Measurements from ENCODE around the gene ZFP3.
"Not testable (repeated sequence)": the region's sequence is repeated elsewhere in the genome, so short reads cannot be mapped to it uniquely, and the experiment has no call there.

The ZFP3 gene

DNA sequence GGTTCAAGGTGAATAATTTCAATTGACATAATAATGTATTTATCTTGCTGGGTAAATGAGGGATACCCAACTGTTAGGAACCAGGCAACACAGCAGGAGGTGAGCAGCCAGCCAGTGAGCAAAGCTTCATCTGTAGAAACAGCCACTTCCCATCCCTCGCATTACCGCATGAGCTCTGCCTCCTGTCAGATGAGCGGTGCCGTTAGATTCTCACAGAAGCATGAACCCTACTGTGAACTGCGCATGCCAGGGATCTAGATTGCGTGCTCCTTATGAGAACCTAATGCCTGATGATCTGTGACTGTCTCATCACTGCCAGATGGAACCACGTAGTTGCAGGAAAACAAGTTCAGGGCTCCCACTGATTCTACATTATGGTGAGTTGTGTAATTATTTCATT, 46.6 kb downstream of the ZFP3 start:
- DNase-seq (ENCODE audit: low read depth in 2 of 2) = not testable (repeated sequence)

DNA sequence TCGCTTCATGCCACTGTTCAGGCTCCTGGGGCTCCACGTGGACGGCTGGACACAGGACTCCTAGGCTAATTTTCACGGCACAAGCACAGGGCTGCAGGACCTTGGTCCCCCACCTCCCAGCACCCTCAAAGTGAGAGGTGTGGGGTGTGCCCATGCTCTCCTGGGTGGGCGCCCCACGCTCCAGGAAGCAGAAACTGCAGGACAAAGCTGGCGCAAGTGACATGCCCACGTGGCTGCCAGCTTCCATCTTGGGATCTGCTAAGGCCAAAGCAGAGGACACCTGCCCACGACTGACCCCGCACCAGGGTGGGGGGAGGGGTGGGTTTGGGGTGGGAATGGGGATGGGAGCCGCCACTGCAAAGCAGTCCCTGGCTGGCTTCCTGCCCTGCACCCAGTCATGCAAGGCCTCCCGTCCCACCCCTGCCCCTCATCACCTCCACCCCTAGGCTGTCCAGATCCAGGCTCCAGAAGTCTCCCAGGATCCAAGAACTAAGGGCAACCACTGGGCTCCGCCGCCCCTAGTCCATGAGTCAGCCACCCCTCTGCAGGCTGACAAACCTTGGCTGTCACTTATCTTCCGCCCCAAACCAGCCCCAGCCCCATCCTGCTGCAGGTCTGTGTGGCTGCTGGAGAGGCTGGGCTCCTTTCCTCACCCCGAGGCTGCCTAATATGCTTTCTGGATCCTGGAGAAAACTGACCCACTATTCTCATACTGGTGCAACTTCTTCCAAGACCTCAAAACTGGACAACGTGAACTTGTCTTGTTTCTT, 48.6 kb downstream of the ZFP3 start:
- DNase-seq (ENCODE audit: low read depth in 2 of 2) = no peak

- no peak for DNase-seq (ENCODE audit: low read depth in 2 of 2)
These were observed 49.6 kb downstream of the ZFP3 start for GRCh38 chr17:5127910-5128309.

- DNase-seq (ENCODE audit: low read depth in 2 of 2) = not testable (repeated sequence)
These were observed 50.1 kb downstream of the ZFP3 start for GRCh38 chr17:5128387-5128786.

DNA sequence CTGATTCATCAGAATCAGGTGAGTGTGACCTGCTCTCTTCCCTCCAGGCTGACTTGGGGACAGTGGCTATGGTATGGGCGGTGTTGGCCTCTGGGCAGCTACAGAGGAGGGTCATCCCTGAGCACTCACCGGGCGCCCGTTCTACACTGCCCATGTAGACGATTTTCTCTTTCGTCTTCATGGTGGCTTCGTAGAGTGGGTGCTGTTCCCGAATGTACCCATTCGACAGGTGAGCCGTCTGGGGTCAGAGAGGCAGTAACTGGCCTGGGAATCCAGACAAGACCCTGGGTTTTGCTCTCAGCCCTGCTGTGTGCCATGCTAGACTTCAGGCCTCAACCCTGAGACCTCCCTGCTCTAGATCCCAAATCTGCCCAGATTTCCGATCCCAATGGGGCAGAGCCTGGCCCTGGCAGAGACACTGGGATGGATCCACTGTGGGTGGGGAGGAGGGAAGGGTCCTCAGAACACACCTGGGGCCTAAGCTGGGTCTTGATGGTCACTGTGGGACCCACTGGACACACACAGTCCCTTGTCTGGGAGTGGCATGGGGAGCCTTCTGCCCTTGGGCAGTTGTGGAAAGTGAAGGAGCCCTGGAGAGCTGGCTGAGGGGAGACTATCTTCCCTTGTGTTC, 50.8 kb downstream of the ZFP3 start:
- no peak for DNase-seq (ENCODE audit: low read depth in 2 of 2)

GRCh38 chr17:5129770-5130169, 51.5 kb downstream of the ZFP3 start:
- DNase-seq (ENCODE audit: low read depth in 2 of 2) = not testable (repeated sequence)

- DNase-seq (ENCODE audit: low read depth in 2 of 2) = not testable (repeated sequence)
These were observed 52.0 kb downstream of the ZFP3 start for GRCh38 chr17:5130261-5130660.

- not testable (repeated sequence) for DNase-seq (ENCODE audit: low read depth in 2 of 2)
These were observed 52.4 kb downstream of the ZFP3 start for GRCh38 chr17:5130687-5131086.

- no peak for DNase-seq (ENCODE audit: low read depth in 2 of 2)
These were observed 53.0 kb downstream of the ZFP3 start for GRCh38 chr17:5131146-5131715.

GRCh38 chr17:5131799-5132502, 53.7 kb downstream of the ZFP3 start:
- DNase-seq (ENCODE audit: low read depth in 2 of 2) = not testable (repeated sequence)

GRCh38 chr17:5132503-5133225, 54.4 kb downstream of the ZFP3 start:
- DNase-seq (ENCODE audit: low read depth in 2 of 2) = not testable (repeated sequence)

GRCh38 chr17:5133311-5133710, 55.0 kb downstream of the ZFP3 start:
- DNase-seq (ENCODE audit: low read depth in 2 of 2) = no peak

GRCh38 chr17:5133961-5134360, 55.7 kb downstream of the ZFP3 start:
- DNase-seq (ENCODE audit: low read depth in 2 of 2) = not testable (repeated sequence)

DNA sequence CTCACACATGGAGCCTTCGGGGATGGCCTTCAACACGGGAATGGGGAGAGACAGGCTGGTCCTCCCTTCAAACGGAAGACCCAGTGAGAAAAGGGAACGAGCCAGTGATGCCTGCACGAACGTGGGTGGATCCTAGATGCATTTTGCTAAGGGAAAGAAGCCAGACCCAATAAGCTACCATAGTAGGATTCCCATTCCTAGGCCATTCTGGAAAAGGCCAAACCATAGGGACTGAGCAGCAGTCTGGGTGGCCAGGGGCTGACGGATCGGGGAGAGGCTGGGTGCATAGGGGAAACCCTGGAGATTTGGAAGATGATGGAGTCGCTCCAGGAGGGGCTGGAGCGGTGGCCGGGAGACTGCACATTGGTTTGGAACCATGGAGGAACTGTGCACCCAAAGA, 56.3 kb downstream of the ZFP3 start:
- DNase-seq (ENCODE audit: low read depth in 2 of 2) = not testable (repeated sequence)

DNA sequence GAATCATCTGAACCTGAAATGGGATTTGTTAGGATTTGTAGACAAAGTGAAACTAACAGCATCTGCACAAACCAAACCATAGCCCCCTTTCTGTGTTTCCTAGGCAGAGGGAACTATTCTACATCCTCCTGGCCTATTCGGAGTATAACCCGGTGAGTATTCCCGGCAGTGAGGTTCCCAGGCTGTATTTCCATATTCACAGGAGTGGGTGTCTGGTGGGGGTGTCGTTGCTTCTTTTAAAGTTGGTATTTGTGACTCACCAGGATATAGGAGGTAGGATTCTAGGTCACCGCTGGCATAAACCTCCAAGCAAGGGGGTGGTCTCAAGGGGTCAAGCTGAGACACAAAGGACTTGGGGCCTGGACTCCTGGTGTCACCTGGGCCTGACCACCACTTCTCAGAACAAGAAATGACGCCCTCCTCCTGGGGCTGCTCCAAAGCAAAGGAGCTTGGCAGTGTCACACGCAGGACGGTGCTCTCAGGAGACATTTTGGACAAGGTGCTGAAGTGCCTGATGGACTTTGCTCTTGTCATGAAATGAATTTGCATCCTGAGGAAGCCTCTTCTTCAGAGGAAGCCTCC, 57.0 kb downstream of the ZFP3 start:
- not testable (repeated sequence) for DNase-seq (ENCODE audit: low read depth in 2 of 2)

DNA sequence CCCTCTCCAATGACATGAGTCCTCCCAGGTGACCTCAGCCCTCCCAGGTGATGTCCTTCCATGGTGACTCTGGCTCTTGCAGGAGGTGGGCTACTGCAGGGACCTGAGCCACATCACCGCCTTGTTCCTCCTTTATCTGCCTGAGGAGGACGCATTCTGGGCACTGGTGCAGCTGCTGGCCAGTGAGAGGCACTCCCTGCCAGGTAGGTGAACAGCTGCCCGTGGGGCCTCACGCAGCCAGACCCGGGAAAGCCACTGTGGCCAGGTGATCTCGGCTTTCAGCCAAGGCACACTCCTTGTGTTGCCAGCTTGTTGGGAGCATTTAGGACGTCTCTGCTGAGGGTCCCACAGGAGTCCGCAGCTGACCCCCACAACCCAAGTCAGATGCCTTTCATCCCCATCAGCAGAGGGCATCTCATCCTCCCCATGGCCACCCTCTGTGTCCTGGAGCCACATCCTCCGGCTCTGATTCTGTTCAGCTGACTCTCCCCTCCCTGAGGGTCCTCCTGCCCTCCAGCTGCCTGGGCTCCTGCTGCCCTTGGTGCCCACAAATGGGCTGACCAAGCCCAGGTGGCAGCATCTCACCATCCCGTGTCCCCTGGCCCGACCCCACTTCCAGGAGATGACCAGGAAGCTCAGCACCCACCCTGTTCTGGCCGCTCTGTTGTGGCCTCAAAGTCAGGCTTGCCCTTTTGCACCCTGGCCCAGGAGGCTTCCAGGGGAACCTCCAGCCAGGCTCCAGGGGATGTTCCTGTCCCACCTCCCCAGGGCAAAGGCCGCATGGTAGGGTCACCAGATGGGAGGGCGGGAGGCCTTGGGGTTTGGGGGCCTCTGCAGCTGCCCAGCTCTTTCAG, 57.7 kb downstream of the ZFP3 start:
- DNase-seq (ENCODE audit: low read depth in 2 of 2) = no peak

GRCh38 chr17:5136580-5137412, 58.5 kb downstream of the ZFP3 start:
- DNase-seq (ENCODE audit: low read depth in 2 of 2) = not testable (repeated sequence)

GRCh38 chr17:5137511-5138197, 59.4 kb downstream of the ZFP3 start:
- DNase-seq (ENCODE audit: low read depth in 2 of 2) = not testable (repeated sequence)

DNA sequence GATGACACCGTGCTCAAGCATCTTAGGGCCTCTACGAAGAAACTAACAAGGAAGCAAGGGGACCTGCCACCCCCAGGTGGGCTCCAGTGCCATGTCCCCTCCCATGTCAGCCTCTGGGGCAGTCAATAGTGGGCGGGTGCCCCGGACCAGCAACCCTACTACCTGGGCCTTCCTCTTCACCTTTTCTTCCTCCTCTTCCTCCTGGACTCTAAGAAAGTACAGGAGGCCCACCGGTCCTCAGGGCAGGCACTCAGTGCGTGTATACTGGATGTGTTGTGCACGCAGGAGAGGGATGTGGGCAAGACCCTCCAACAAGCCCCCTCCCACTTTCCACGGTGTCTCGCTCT, 59.9 kb downstream of the ZFP3 start:
- DNase-seq (ENCODE audit: low read depth in 2 of 2) = not testable (repeated sequence)
